Tibial artery (tissue), 4 donors: ENCODE data around the gene MTCL1.
A peak's percentile ranks its signal among the peaks of the same experiment; 100 is the strongest.

ENCODE experiments used
- DNase-seq, 2 donors: peaks; one replicate each; pipeline ENCODE4 v3.0.0-alpha.2; 2019
- H3K27ac ChIP-seq, 2 donors: fragments of 200-600 bp; sonication (generic) in 1 of 2; 1 replicate in 1 of 2; 2 replicates in 1 of 2; pipeline ENCODE4 v1.5.1; 2018 to 2019; ENCODE audit warnings: mild to moderate bottlenecking in 1 of 2
- H3K27me3 ChIP-seq, 2 donors: fragments of 200-600 bp; sonication (generic) in 1 of 2; one replicate each; pipeline versions ENCODE4 v1.5.1 to v1.6.0; 2016 to 2019
- H3K36me3 ChIP-seq, 3 donors: fragments of 200-600 bp; sonication (generic) in 2 of 3; one replicate each; pipeline ENCODE4 v1.5.1; 2016 to 2019; ENCODE audit warnings: mild to moderate bottlenecking in 2 of 3
- H3K4me1 ChIP-seq, 4 donors: fragments of 200-600 bp; sonication (generic) in 2 of 4; 1 replicate in 3 of 4; 2 replicates in 1 of 4; pipeline ENCODE4 v1.5.1; 2016 to 2019
- H3K4me3 ChIP-seq, 2 donors: fragments of 200-600 bp; sonication (generic) in 1 of 2; 1 replicate in 1 of 2; 2 replicates in 1 of 2; pipeline ENCODE4 v1.5.1; 2018 to 2019; ENCODE audit warnings: mild to moderate bottlenecking in 2 of 2
- H3K9me3 ChIP-seq, 3 donors: fragments of 200-600 bp; sonication (generic) in 1 of 3; one replicate each; pipeline ENCODE4 v1.5.1; 2016 to 2019
- CTCF ChIP-seq, 2 experiments: fragments of 200-600 bp in 1 of 2; fragments of 450-650 bp in 1 of 2; IDR thresholded peaks; one replicate each; pipeline ENCODE4 v1.5.1; 2017 to 2019; ENCODE audit warnings: antibody characterized with exemption in 2 of 2, mild to moderate bottlenecking in 1 of 2, moderate library complexity in 1 of 2
- intact Hi-C: fragments of 100-400 bp; cut with DNase I; formaldehyde crosslinking; loops from one replicate; pipeline ENCODE4 v1.15.0; 2023; ENCODE audit warnings: low total_unique reads

MTCL1 gene

GRCh38 chr18:8767340-8767739, 62.0 kb downstream of the MTCL1 start:
- H3K36me3 ChIP-seq = no peaks in the 10 kb centered on the region
- no peak overlapping the region for H3K27ac ChIP-seq
- no peaks in the 10 kb centered on the region for H3K4me1 ChIP-seq
- intact Hi-C loops = no loop called here
- no peaks in the 10 kb centered on the region for H3K9me3 ChIP-seq
- no peak for DNase-seq
- no peak overlapping the region for H3K4me3 ChIP-seq
- TF ChIP-seq CTCF (IDR thresholded peaks at IDR 0.05) = no peak
- H3K27me3 ChIP-seq = no peaks in the 10 kb centered on the region

- Histone ChIP-seq H3K4me3 (no peak overlapping the region), H3K9me3 (no peaks in the 10 kb centered on the region), H3K27me3 (no peaks in the 10 kb centered on the region), H3K27ac (no peak overlapping the region), H3K36me3 (no peaks in the 10 kb centered on the region), H3K4me1 (no peaks in the 10 kb centered on the region)
- no peak for TF ChIP-seq CTCF (IDR thresholded peaks at IDR 0.05)
- intact Hi-C loops = no loop called here
- DNase-seq = peak in 1 of 2 donors; percentile 7
Measured at GRCh38 chr18:8769509-8770095, 64.2 kb downstream of the MTCL1 start.

- Histone ChIP-seq H3K4me1 (no peaks in the 10 kb centered on the region), H3K27ac (no peak overlapping the region), H3K36me3 (no peaks in the 10 kb centered on the region), H3K27me3 (no peaks in the 10 kb centered on the region), H3K9me3 (no peaks in the 10 kb centered on the region), H3K4me3 (no peak overlapping the region)
- intact Hi-C loops = no loop called here
- DNase-seq = no peak
- TF ChIP-seq CTCF (IDR thresholded peaks at IDR 0.05) = no peak
Measured at GRCh38 chr18:8770657-8771056, 65.3 kb downstream of the MTCL1 start.

- no peak overlapping the region for H3K27ac ChIP-seq
- peak in 1 of 2 donors; percentile 22 for DNase-seq
- H3K4me1 ChIP-seq = no peaks in the 10 kb centered on the region
- TF ChIP-seq CTCF (IDR thresholded peaks at IDR 0.05) = no peak
- H3K4me3 ChIP-seq = no peak overlapping the region
- no peaks in the 10 kb centered on the region for H3K27me3 ChIP-seq
- intact Hi-C loops = no loop called here
- no peaks in the 10 kb centered on the region for H3K9me3 ChIP-seq
- H3K36me3 ChIP-seq = no peaks in the 10 kb centered on the region
Measured at GRCh38 chr18:8771930-8772329, 66.6 kb downstream of the MTCL1 start.

- intact Hi-C loops = no loop called here
- no peak for TF ChIP-seq CTCF (IDR thresholded peaks at IDR 0.05)
- no peak overlapping the region for H3K27ac ChIP-seq
- no peaks in the 10 kb centered on the region for H3K9me3 ChIP-seq
- H3K4me3 ChIP-seq = no peak overlapping the region
- no peak for DNase-seq
- no peaks in the 10 kb centered on the region for H3K27me3 ChIP-seq
- no peaks in the 10 kb centered on the region for H3K36me3 ChIP-seq
- H3K4me1 ChIP-seq = no peaks in the 10 kb centered on the region
Measured at GRCh38 chr18:8773980-8774379, 68.6 kb downstream of the MTCL1 start.
